ENCODE data around the gene COQ10B.
A peak's percentile ranks its signal among the peaks of the same experiment; 100 is the strongest.

COQ10B gene

DNA sequence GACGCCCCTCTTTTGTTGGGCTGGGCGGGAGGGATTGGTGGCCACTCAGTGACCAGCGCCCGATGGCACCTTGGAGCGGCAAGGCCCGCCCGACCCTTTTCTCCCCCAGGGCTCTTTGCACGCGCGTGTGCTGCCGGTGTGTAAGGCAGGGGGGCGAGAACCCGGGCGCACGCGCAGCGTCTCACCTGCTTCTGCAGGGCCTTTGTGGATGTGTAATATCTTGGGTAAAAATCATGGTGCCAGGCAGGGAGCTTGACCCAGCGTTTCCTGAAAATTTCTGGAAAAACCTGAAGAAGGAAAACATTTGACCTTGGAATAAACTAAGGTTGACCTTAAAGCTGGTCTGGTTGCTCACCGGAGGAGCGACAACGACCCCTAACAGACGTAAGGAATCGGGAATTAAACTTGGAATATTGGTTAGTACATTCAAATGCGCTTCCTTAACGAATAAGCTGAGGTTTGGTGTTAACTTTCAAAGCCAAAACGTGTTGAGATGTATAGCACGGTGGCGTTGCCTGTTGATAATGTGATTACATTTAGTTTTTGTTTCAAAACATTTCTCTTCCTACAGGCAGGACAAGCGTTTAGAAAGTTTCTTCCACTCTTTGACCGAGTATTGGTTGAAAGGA lies 47.3 kb downstream of the COQ10B start:
- DNase-seq (ENCODE audit: low spot score): no peak

GRCh38 chr2:197502201-197502600 lies 48.8 kb downstream of the COQ10B start:
- DNase-seq (ENCODE audit: low spot score): no peak

- no peak for DNase-seq (ENCODE audit: low spot score)
These were observed 49.3 kb downstream of the COQ10B start for GRCh38 chr2:197502685-197503084.

DNA sequence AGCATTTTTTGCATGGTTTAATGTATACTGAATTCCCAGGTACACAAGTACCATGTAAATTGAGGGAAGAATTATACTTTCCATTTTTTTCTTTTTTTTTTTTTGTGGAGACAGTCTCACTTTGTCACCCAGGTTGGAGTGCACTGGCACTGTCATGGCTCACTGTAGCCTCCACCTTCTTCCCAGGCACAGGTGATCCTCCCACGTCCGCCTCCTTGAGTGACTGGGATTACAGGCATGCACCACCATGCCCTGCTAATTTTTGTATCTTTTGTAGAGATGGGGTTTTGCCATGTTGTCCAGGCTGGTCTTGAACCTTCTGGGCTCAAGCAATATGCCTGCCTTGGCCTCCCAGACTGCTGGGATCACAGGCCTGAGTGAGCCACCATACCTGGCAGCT lies 50.6 kb downstream of the COQ10B start:
- no peak for DNase-seq (ENCODE audit: low spot score)

- no peak for DNase-seq (ENCODE audit: low spot score)
These were observed 51.2 kb downstream of the COQ10B start for GRCh38 chr2:197504512-197504911.

- DNase-seq (ENCODE audit: low spot score): no peak
These were observed 53.3 kb downstream of the COQ10B start for GRCh38 chr2:197506658-197507057.

DNA sequence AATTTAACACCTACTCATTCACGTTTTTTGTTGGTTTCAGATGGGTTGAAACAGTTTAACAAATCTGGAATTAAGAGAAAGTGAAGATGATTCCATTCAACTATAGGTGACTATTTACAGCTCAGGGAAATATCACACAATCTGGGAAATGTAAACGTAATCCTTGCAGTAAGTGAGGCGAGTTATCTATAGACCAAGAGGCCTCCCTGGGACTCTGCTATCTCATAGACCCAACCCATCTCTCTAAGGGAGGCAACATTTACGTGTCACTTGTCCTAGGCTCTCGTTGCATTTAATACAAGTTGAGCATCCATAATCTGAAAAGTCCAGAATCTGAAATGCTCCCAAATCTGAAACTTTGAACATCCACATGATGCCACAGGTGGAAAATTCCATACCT lies 60.6 kb downstream of the COQ10B start:
- DNase-seq (ENCODE audit: low spot score): no peak

DNA sequence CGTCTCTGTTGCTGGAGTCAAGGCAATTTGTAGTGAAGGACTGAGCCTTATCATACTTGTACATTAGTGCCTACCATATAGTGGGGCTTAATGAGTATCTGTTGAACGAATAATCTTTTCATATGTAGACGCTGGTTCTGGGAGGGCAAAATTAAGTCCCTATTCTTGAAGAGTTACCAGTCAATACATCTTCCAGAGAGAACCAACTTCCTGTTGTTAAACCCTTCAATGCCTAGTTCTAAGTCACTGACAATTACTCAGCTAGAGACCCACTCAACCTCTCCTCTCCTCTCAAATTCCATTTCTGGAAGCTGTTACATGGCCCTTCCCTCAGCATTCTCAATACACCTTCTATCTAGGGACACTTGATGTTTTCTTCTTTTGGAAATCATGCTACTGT lies 61.4 kb downstream of the COQ10B start:
- no peak for DNase-seq (ENCODE audit: low spot score)

DNA sequence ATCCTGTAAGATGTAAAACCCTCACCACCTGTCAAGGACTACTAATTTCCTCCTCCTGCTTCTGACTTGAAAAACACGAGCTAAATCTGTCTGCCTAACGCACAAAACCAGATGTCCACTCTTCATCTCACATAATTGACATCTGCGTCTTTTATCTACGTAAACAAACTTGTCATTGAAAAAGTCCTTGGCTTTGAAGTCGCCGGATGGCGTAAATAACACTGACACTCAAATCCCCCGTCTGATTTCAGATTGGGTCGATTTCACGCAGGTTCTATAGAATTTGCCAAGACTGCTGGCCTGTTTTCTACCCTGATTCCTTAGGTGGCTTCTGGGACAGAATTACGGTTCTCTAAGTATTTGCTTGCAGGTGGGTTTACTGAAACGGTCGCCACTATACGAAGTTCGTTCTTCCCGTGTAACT lies 62.0 kb downstream of the COQ10B start:
- DNase-seq (ENCODE audit: low spot score): peak; percentile 25

DNA sequence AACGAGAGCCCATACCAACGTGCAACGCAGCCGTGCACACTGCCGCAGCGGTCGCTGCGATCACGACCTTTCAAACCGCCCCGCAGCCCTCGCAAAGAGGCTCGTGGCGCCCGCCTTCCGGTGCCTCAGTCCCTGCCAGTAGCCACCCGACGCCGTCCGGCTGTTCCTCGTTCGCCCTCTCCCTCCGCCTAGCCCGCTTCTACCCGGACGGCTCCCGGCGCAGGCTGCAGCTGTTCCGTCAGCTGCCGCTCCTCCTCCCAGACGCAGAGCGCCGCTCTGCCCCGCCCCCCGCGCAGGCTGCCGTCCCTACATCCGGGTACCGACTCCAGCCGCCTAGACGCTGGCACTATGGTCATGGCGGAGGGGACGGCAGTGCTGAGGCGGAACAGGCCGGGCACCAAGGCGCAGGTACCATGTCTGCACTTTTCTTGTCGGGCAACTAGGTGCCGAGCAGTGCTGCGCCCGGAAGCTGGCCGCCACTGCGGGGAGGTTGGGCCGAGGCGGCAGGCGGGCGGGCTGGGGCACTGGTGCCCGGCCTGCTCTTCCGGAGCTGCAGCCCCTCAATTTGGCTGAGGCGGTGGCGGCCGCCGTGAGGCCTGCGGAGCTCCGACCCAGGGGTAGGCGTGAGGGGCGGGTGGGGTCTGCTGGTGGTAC lies 62.5 kb downstream of the COQ10B start, which contains the start of gene MOB4:
TSS of gene MOB4 (plus strand) at position 328 of the 654 bp plus-strand sequence. CDS start at position 349, 21 bp downstream.
- DNase-seq (ENCODE audit: low spot score): peak; percentile 92

DNA sequence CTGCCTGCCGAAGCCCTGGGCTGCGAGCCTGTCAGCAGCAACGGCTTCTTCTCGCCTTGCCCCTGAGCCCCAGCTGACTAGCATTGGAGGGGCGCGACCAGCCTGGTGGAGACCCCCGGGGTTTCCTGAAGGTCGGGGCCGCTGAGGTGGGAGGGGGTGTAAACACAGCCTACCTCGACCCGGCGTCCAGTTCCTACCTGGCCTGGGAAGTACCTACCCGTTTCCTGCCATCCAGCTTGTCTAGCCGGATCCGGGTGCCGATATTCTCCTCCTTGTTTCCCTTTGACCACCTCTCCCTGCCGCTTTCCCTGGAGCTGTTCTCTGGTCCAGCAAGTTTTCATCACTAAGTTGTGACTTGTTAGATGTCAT lies 63.0 kb downstream of the COQ10B start:
- DNase-seq (ENCODE audit: low spot score): no peak

- DNase-seq (ENCODE audit: low spot score): no peak
These were observed 63.8 kb downstream of the COQ10B start for GRCh38 chr2:197517150-197517549.
